Gastroesophageal sphincter (tissue), 4 donors: Measurements from ENCODE around the gene DNAJB8. TPM values are rescaled to one million over a fixed set of nuclear protein-coding genes. Genes with fewer than 3 reads are reported as not detected.

Experiments
- ATAC-seq: fragments of 150-250 bp; one replicate; pipeline ENCODE4 v1.9.1; 2016; ENCODE audit warnings: mild to moderate bottlenecking, moderate library complexity
- H3K27ac ChIP-seq, 4 donors: fragments of 200-600 bp; sonication (generic) in 3 of 4; 1 replicate in 3 of 4; 2 replicates in 1 of 4; pipeline ENCODE4 v1.5.1; 2016 to 2019
- H3K27me3 ChIP-seq: fragments of 200-600 bp; sonication (generic); one replicate; pipeline ENCODE4 v1.5.1; 2019
- H3K36me3 ChIP-seq, 2 donors: fragments of 200-600 bp; sonication (generic); one replicate each; pipeline ENCODE4 v1.5.1; 2019; ENCODE audit warnings: control low read depth in 1 of 2
- H3K4me1 ChIP-seq, 3 donors: fragments of 200-600 bp; sonication (generic); 1 replicate in 2 of 3; 2 replicates in 1 of 3; pipeline ENCODE4 v1.5.1; 2016 to 2019; ENCODE audit warnings: control low read depth in 2 of 3
- H3K4me3 ChIP-seq, 2 donors: fragments of 200-600 bp; sonication (generic); one replicate each; pipeline ENCODE4 v1.5.1; 2019; ENCODE audit warnings: mild to moderate bottlenecking in 1 of 2, moderate library complexity in 1 of 2
- H3K9me3 ChIP-seq, 3 donors: fragments of 200-600 bp; sonication (generic); one replicate each; pipeline ENCODE4 v1.5.1; 2017 to 2019; ENCODE audit warnings: control low read depth in 2 of 3
- EP300 ChIP-seq: sonication (generic); formaldehyde crosslinking; IDR thresholded peaks from one replicate; pipeline ENCODE4 v1.6.1; 2017; ENCODE audit warnings: antibody characterized with exemption, mild to moderate bottlenecking
- POLR2A ChIP-seq, 2 donors: fragments of 450-650 bp; IDR thresholded peaks; one replicate each; pipeline ENCODE4 v1.6.1; 2017; ENCODE audit warnings: antibody characterized with exemption in 2 of 2, mild to moderate bottlenecking in 2 of 2, moderate library complexity in 1 of 2
- POLR2AphosphoS5 ChIP-seq: sonication (generic); formaldehyde crosslinking; IDR thresholded peaks from one replicate; pipeline ENCODE4 v1.6.1; 2017; ENCODE audit warnings: antibody characterized with exemption
- WGBS, 2 donors: methylation state at CpG; one replicate each; pipeline ENCODE4 v1.1.5; 2018; ENCODE audit warnings: low coverage in 1 of 2; 5-methylcytosine and 5-hydroxymethylcytosine counted together
- total RNA-seq, 4 donors: library from RNA; depleted of rRNA; stranded (reverse); fragments of >200 nt; gene quantifications; one replicate each; pipeline ENCODE4 v1.1.0, GENCODE V29; 2016
- TF ChIP-seq, protein P1 (sequence below), 4 experiments: fragments of 200-600 bp in 2 of 4; fragments of 450-650 bp in 2 of 4; sonication (generic) in 1 of 4; IDR thresholded peaks; one replicate each; pipeline ENCODE4 v1.5.1; 2017 to 2019; ENCODE audit warnings: antibody characterized with exemption in 4 of 4, mild to moderate bottlenecking in 2 of 4, moderate library complexity in 2 of 4

Gene DNAJB8
- total RNA-seq, 4 donors from 2014 or later, result not detected

DNA sequence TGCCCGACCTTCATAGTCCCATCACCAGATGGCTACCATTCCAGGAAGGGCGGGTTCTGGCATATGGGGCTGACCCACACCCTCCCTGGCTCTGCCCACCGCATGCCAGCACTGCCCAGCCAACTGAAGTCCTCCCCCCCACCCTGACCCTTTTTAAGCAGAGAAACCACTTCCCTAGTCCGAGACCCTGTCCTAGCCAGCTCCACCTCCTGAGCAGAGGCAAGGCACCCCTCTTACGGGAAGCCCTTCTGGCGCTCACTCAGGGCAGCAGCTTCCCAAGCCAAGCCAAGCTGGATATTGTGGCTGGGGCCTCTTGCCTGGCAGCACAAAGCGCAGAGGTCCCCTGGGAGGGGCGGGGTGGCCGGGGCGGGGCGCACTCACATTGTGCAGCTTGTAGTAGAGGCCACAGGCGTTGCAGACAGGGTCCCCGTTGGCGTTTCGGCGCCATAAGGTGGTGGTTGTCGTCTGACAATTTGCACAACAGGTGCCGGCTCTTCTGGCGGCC lies 14.8 kb upstream of the DNAJB8 start:
- 0 to 48% methylated on average over 2 to 4 of the region's 19 CpGs for WGBS, 2 donors
- peaks cover 0 to 41% (median 5%) of the 10 kb centered on the region in 3 donors for H3K4me1 ChIP-seq
- ATAC-seq, result peak; percentile 34
- no peaks in the 10 kb centered on the region for H3K36me3 ChIP-seq
- H3K27me3 ChIP-seq, result peaks cover 100% of the 10 kb centered on the region
- peak overlapping the region in 1 of 4 donors; percentile 37 for H3K27ac ChIP-seq
- no peaks in the 10 kb centered on the region for H3K9me3 ChIP-seq
- TF ChIP-seq EP300, result no peak
- no peak for TF ChIP-seq POLR2A (IDR thresholded peaks at IDR 0.05)
- no peak for TF ChIP-seq POLR2AphosphoS5
- peak overlapping the region in 1 of 2 donors; percentile 11 for H3K4me3 ChIP-seq

DNA sequence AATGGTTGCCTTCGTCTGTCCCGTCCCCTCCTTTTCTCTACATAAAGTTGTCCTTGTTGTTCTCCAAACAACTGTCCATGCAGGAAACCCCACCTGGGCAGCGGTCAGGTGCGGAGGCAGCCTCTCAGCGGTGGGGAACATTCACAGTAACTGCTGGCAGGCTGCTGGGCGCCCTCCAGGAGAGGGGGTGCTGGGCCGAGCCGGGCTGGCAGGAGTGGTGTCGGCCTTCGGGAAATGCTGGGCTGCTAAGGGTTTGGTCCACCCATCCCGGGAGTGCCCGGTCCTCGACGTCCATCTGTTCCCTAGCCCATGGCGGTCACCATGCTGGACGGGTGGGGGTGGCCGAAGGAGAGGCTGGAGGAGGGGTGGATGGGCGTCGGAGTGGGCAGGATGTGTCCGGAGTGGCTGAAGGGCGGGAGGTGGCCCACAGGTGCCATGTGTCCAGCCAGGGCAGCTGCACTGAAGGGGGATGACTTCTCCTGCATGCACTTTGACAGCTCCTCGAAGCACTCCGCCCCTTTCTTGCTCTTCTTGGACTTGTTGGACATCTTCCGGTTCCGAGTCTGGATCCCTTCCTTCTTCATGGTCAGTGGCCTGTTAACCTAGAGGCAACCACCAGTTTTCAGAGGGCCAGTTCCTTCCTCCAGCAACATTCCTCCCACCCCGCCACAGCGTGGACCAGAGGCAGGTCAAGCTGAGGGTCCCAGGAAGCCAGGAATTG lies 14.2 kb upstream of the DNAJB8 start:
- no peak for ATAC-seq
- H3K4me1 ChIP-seq, result peaks cover 0 to 35% (median 3%) of the 10 kb centered on the region in 3 donors
- H3K9me3 ChIP-seq, result no peaks in the 10 kb centered on the region
- 33 to 76% methylated on average over 6 to 8 of the region's 27 CpGs for WGBS, 2 donors
- H3K27ac ChIP-seq, result peak overlapping the region in 1 of 4 donors; percentile 37
- no peaks in the 10 kb centered on the region for H3K36me3 ChIP-seq
- TF ChIP-seq POLR2A (IDR thresholded peaks at IDR 0.05), result no peak
- no peak for TF ChIP-seq POLR2AphosphoS5
- TF ChIP-seq, protein P1, sequence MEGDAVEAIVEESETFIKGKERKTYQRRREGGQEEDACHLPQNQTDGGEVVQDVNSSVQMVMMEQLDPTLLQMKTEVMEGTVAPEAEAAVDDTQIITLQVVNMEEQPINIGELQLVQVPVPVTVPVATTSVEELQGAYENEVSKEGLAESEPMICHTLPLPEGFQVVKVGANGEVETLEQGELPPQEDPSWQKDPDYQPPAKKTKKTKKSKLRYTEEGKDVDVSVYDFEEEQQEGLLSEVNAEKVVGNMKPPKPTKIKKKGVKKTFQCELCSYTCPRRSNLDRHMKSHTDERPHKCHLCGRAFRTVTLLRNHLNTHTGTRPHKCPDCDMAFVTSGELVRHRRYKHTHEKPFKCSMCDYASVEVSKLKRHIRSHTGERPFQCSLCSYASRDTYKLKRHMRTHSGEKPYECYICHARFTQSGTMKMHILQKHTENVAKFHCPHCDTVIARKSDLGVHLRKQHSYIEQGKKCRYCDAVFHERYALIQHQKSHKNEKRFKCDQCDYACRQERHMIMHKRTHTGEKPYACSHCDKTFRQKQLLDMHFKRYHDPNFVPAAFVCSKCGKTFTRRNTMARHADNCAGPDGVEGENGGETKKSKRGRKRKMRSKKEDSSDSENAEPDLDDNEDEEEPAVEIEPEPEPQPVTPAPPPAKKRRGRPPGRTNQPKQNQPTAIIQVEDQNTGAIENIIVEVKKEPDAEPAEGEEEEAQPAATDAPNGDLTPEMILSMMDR (IDR thresholded peaks at IDR 0.05), result no peak
- TF ChIP-seq EP300, result no peak
- H3K4me3 ChIP-seq, result no peak overlapping the region
- peaks cover 99% of the 10 kb centered on the region for H3K27me3 ChIP-seq

DNA sequence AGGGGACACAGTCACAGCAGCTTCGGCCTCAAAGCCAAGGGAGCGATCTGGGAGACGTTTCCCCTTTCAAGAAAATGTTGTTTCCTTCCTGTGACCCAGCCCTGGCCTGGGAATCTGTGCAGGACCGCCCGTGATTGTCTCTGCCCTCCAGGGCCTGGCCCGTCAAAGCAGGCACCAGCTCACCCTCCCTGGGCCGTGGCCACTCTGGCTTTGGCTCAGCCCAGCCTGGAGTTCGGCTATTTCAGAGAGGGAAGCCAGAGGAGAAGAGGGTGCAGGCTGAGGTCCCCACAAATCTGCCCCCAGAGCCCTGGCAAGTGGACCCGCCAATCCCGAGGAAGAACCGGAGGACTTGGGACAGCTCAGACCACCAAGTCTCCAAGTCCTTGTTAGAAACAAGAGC lies 13.6 kb upstream of the DNAJB8 start:
- H3K4me1 ChIP-seq, result peaks cover 0 to 33% (median 3%) of the 10 kb centered on the region in 3 donors
- peaks cover 95% of the 10 kb centered on the region for H3K27me3 ChIP-seq
- no peak overlapping the region for H3K4me3 ChIP-seq
- H3K27ac ChIP-seq, result no peak overlapping the region
- no peaks in the 10 kb centered on the region for H3K36me3 ChIP-seq
- WGBS, 2 donors, result 33 to 65% methylated on average over 5 of the region's 11 CpGs
- no peaks in the 10 kb centered on the region for H3K9me3 ChIP-seq
- ATAC-seq, result no peak
- TF ChIP-seq POLR2AphosphoS5 (no peak), POLR2A (IDR thresholded peaks at IDR 0.05) (no peak), EP300 (no peak)
- TF ChIP-seq, protein P1 (IDR thresholded peaks at IDR 0.05), result no peak

DNA sequence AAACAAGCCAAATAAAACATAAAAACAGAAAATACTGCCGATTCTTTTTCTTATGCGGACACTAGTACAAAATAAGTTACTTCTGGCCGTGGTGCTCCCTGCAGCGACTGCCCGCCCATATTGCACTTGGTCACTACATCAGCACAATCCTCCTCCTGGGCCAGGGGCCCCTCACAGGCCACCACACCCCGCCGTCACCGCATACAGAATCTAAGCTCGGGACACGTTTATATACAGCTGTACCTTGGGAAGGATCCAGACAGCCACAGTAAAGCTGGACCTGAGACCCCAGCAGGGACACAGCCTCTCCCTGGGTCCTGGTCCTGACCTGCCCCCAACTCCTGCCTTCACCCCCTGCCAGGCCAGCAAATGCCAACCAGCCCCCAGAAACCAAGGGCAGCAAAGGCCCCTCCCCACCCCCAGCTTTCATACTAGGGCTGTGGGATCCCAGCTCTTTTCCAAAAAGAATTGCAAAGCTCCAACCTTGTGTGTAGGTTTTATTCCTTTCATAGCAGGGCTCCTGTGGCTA lies 12.9 kb upstream of the DNAJB8 start:
- Histone ChIP-seq H3K36me3 (no peaks in the 10 kb centered on the region), H3K9me3 (no peaks in the 10 kb centered on the region), H3K4me3 (no peak overlapping the region), H3K27me3 (peaks cover 91% of the 10 kb centered on the region), H3K4me1 (peaks cover 0 to 33% (median 3%) of the 10 kb centered on the region in 3 donors), H3K27ac (no peak overlapping the region)
- ATAC-seq, result no peak
- TF ChIP-seq, protein P1 (IDR thresholded peaks at IDR 0.05), result no peak
- TF ChIP-seq EP300 (no peak), POLR2AphosphoS5 (no peak), POLR2A (IDR thresholded peaks at IDR 0.05) (no peak)
- 54 to 78% methylated on average over 3 to 10 of the region's 10 CpGs for WGBS, 2 donors

DNA sequence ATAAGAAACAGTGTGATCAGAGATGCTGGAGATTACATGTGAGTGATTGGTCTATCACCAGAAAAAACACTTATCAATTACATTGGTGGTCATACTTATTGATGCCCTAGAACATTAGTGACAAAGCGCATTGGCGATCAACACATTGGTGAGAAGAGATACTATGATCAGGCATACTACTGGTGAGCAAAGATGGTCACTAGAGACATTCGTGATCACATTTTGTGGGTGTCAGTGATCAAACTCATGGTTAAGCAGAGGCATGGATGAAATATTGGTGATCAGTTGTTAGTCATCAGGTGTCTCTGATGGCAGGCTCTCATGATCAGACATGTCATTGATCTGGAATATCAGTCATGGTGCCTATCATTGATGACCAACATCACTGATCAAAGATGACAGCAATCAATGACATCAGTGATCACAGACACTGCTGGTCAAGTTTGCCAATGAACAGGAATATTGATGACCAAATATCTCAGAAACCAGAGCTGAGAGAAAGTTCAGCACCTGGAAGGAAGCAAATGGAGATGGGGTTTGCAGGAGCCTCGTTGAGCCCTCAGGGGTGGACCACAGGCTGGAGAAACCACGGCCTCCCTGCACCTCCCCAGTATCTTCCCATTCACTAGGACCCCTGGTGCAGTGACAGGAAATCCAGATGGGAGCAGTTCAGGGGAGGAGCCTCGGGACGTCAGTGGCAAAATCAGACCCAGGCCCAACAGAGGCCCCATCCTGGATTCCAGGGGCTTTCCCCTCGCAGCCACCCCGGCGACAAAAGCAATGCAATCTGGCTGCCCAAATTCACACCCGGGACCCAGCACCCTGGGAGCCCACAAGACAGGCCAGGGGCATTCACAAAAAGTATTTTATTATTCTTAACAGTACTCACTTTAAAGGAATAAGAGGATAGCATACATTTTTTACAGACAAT lies 12.2 kb upstream of the DNAJB8 start:
- ATAC-seq, result no peak
- 63 to 97% methylated on average over 3 to 9 of the region's 11 CpGs for WGBS, 2 donors
- H3K36me3 ChIP-seq, result no peaks in the 10 kb centered on the region
- no peak overlapping the region for H3K27ac ChIP-seq
- no peaks in the 10 kb centered on the region for H3K9me3 ChIP-seq
- peaks cover 0 to 32% (median 3%) of the 10 kb centered on the region in 3 donors for H3K4me1 ChIP-seq
- H3K4me3 ChIP-seq, result no peak overlapping the region
- TF ChIP-seq, protein P1 (IDR thresholded peaks at IDR 0.05), result no peak
- TF ChIP-seq POLR2A (IDR thresholded peaks at IDR 0.05), result no peak
- no peak for TF ChIP-seq EP300
- TF ChIP-seq POLR2AphosphoS5, result no peak
- H3K27me3 ChIP-seq, result peaks cover 91% of the 10 kb centered on the region
